ENCODE results near the gene PLP1.

- TF ChIP-seq EZH2 (IDR thresholded peaks at IDR 0.05; ENCODE audit: low read depth, low read length, severe bottlenecking) (no peak), HDAC2 (IDR thresholded peaks at IDR 0.05; ENCODE audit: borderline replicate concordance in 1 of 2, low read depth in 2 of 2, low read length in 2 of 2) (no peak), CTCF (IDR thresholded peaks at IDR 0.05; ENCODE audit: control extremely low read depth in 1 of 3, insufficient read depth in 1 of 3, low read depth in 1 of 3, low read length in 3 of 3) (no peak), EP300 (IDR thresholded peaks at IDR 0.05; ENCODE audit: borderline replicate concordance in 1 of 2, low read depth in 2 of 2, low read length in 2 of 2) (no peak), NRF1 (IDR thresholded peaks at IDR 0.05; ENCODE audit: low read depth, low read length) (no peak), GTF2F1 (IDR thresholded peaks at IDR 0.05; ENCODE audit: borderline replicate concordance, low read depth, low read length) (no peak), TAF7 (optimal IDR thresholded peaks at IDR 0.05; ENCODE audit: borderline replicate concordance, low read depth, low read length) (no peak), JUN (IDR thresholded peaks at IDR 0.05; ENCODE audit: low read depth, low read length) (no peak), POLR2A (IDR thresholded peaks at IDR 0.05; ENCODE audit: control extremely low read depth in 1 of 2, low read depth in 2 of 2, low read length in 2 of 2) (no peak), FOSL1 (IDR thresholded peaks at IDR 0.05; ENCODE audit: insufficient read depth, low read depth, low read length) (no peak), TAF1 (IDR thresholded peaks at IDR 0.05; ENCODE audit: low read depth, low read length) (no peak), KDM5A (IDR thresholded peaks at IDR 0.05; ENCODE audit: low read length) (no peak)
Observed at GRCh38 chrX:103730147-103730795, 46.4 kb upstream of the PLP1 start.
